SK-N-MC (cell line): ENCODE measurements around the gene RESF1.

Experiments
- DNase-seq: peaks from one replicate; pipeline ENCODE4 v3.0.0-alpha.2; 2011; ENCODE audit warnings: low read depth, low spot score
- H3K27ac ChIP-seq: fragments of 200-600 bp; sonication (generic); 2 replicates; pipeline ENCODE4 v1.5.1; 2016; ENCODE audit warnings: mixed run types
- H3K36me3 ChIP-seq: fragments of 200-600 bp; sonication (generic); 2 replicates; pipeline ENCODE4 v1.6.1; 2017; ENCODE audit warnings: antibody characterized with exemption, low read length, mixed read lengths; ENCODE audit not compliant: insufficient read depth
- H3K4me3 ChIP-seq: fragments of 200-600 bp; sonication (generic); 2 replicates; pipeline ENCODE4 v1.5.1; 2016
- H3K9ac ChIP-seq: fragments of 200-600 bp; sonication (generic); 2 replicates; pipeline ENCODE4 v1.8.0; 2017; ENCODE audit warnings: mixed run types, mixed read lengths; ENCODE audit not compliant: insufficient read length
- H3K9me3 ChIP-seq: fragments of 200-600 bp; sonication (generic); 2 replicates; pipeline ENCODE4 v1.6.1; 2017; ENCODE audit warnings: low read depth, mild to moderate bottlenecking, antibody characterized with exemption, low read length, moderate library complexity, mixed read lengths
- EZH2 ChIP-seq: fragments of 200-600 bp; sonication (generic); IDR thresholded peaks from one replicate; pipeline ENCODE4 v1.6.1; 2017; ENCODE audit warnings: antibody characterized with exemption
- FOXP2 ChIP-seq: optimal IDR thresholded peaks from 2 replicates; pipeline ENCODE3; 2011; ENCODE audit warnings: mild to moderate bottlenecking, moderate library complexity; ENCODE audit not compliant: insufficient read depth; ENCODE audit errors: extremely low read length, control extremely low read depth
- POLR2AphosphoS5 ChIP-seq: IDR thresholded peaks from 2 replicates; pipeline ENCODE4 v1.6.1; 2012; ENCODE audit warnings: mild to moderate bottlenecking, low read depth, low read length, borderline replicate concordance

The RESF1 gene

DNA sequence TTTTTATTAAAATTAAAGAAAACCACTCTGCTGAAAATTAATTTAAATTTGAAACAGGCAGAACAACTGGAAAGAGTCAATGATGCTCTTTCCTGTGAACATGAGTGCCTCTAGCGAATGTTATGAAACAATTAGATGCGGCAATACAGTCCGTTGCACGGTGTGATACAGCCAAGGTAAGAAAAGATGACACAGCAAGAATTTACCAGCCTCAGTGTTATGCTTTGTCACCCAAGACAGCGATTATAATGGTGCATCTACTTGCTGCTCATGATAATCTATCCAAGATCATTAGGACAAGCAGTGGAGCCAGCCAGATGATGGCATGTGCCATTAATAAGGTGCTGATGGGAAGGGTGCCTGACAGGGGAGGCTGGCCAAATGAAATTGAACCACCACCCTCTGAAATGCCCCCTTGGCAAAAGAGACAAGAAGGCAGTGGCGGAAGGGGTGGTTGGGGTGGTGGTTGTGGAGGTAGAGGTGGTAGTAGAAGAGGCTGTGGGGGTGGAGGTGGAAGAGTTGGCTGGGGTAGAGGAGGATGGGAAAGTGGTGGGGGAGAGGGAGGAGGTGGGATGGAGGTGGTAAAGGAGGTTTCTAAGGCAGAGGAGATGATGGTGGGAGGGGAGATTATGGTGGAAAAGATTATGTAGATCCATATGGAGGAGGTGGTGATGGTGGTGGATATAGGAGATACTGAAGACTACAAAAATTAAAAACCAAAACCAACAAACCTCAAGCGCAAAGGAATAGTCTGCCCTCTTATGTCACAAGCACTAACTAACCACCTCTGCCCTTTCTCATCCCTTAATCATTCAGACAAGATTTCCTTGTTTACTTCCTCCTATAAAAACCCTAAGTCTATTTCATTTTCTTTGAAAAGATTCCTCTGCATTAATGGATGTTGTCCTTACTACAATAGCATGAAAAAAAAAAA is 4.0 kb upstream of the RESF1 start:
- Histone ChIP-seq H3K4me3 (no peak overlapping the region), H3K27ac (no peak overlapping the region), H3K36me3 (no peaks in the 10 kb centered on the region), H3K9ac (no peak overlapping the region), H3K9me3 (no peaks in the 10 kb centered on the region)
- DNase-seq = no peak
- TF ChIP-seq POLR2AphosphoS5 (no peak), FOXP2 (no peak), EZH2 (no peak)

DNA sequence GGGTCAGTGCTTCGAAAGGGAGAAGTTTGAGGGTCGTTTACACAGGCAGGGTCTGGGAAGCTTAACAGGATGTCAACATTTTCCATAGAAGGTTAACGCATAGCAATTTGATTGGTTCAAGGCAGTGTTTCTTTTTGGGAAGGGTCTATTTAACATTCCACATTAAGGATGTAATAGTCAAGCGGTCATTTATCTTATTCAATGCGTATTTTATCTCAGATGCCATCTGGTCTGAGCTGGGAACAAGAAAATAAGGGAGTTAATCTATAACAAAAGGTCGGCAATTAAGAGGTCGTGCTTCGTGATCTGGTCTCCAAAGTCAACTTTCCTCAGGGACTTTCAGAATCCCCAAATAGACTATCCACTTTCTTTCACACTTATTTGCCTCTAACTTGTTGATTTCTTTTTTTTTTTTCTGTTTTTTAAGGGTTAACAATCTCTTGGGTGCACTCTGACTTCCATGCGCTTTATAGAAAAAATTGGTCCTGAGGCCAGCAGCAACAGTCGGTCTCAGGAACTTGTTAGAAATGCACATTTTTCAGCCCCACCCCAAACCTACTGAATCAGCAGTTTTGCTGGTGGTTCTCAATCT is 550 bp upstream of the RESF1 start:
- peak overlapping the region; percentile 78 for H3K9ac ChIP-seq
- peak overlapping the region; percentile 80; the same call in 1 of the 2 replicates for H3K27ac ChIP-seq
- no peaks in the 10 kb centered on the region for H3K9me3 ChIP-seq
- peak overlapping the region; percentile 99 for H3K4me3 ChIP-seq
- DNase-seq = no peak
- TF ChIP-seq POLR2AphosphoS5 (no peak), EZH2 (no peak), FOXP2 (no peak)
- peaks cover 19% of the 10 kb centered on the region for H3K36me3 ChIP-seq

DNA sequence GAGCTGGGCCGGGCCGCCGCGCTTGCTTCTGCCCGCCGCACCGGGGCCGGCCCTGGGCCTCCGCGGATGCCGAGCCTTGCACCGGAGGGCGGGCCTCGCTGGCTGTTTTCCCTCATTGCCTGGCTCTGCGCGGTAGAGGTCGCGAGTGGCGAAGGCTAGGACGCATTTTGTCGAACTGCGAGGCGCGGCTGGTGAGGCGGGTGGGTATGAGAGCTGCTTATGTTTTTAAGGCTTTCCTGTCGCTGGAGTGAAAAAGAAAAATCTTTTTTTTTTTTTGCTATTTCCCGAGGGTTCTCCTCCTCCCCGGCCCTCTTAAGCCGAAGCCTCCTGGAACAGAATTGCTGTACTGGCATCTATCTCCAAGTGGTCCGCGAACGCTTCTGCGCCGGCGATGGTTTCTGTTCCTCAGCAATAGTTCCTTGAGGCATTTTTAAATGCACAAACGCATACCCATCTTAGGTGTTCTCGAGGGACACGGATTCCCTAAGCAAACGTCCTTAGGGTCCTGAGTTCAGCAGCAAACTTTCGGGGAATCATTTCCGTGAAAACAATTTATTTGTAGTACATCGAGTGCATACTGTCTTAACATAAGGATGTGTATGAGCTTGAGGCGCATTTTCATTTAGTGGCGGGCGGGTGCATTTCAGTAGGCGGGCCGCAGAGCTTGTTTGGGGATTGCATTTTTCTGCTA is 631 bp downstream of the RESF1 start:
- no peaks in the 10 kb centered on the region for H3K9me3 ChIP-seq
- peak overlapping the region; percentile 78 for H3K9ac ChIP-seq
- H3K27ac ChIP-seq = peak overlapping the region; percentile 67; the same call in 1 of the 2 replicates
- peaks cover 31% of the 10 kb centered on the region for H3K36me3 ChIP-seq
- peak overlapping the region; percentile 99 for H3K4me3 ChIP-seq
- no peak for TF ChIP-seq EZH2
- TF ChIP-seq FOXP2 = no peak
- no peak for TF ChIP-seq POLR2AphosphoS5
- DNase-seq = peak; percentile 24

DNA sequence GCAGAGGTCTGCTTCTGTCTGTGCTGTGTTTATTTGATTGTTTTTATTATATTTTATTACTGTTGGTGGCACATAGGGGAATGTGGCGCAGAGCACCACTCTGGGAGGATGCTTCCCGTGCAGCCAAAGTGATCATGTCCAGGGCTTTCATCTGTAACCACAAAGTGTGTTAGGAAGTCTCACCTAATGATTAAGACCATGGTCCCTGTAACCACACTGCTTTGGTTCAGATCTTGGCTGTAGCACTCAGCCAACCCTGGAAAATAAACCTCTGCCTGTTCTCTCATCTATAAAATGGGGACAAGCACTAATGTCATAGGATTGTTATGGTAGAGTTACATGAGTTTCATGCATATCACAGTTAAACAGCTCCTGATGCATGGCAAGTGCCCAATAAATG is 1.9 kb downstream of the RESF1 start:
- Histone ChIP-seq H3K9ac (no peak overlapping the region), H3K4me3 (peak overlapping the region; percentile 99)

DNA sequence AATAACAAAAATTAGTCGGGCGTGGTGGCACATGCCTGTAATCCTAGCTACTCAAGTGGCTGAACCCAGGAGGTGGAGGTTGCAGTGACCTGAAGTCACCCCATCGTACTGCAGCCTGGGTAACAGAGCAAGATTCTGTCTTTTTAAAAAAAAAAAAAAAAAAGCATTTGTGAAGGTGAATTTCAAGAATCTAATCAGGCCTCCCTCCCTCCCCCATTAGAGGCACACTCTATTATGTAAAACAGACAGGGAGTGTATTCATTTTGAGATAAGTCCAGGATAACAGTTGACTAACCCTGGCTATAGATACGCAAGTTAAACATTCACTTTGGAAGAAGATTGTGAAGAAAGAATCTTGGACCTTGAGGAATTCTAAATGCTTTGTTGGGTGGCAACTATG is 2.9 kb downstream of the RESF1 start:
- peaks cover 34% of the 10 kb centered on the region for H3K36me3 ChIP-seq

More for the DNA sequence above, 1.9 kb downstream of the RESF1 start:
- no peak overlapping the region for H3K27ac ChIP-seq
- no peaks in the 10 kb centered on the region for H3K9me3 ChIP-seq
- TF ChIP-seq FOXP2 (no peak), EZH2 (no peak), POLR2AphosphoS5 (no peak)
- DNase-seq = no peak
- H3K36me3 ChIP-seq = peaks cover 34% of the 10 kb centered on the region

DNA sequence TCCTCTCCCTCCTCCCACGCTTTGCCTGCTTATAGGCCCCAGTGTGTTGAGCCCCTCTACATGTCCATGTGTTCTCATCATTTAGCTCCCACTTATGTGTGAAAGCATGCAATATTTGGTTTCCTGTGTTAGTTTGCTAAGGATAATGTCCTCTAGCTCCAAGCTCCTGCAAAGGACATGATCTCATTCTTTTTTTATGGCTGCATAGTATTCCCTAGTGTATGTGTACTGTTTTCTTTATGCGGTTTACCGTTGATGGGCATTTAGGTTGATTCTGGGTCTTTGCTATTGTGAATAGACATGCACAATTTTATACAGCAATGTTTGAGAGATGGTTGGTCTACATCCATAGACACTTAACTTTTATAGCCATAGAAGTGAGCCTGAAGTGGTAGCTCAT is 5.1 kb downstream of the RESF1 start:
- TF ChIP-seq POLR2AphosphoS5 (no peak), FOXP2 (no peak), EZH2 (no peak)
- no peak overlapping the region for H3K27ac ChIP-seq
- H3K4me3 ChIP-seq = no peak overlapping the region
- H3K36me3 ChIP-seq = peaks cover 35% of the 10 kb centered on the region
- no peak overlapping the region for H3K9ac ChIP-seq
- no peaks in the 10 kb centered on the region for H3K9me3 ChIP-seq
- no peak for DNase-seq

More for the DNA sequence above, 2.9 kb downstream of the RESF1 start:
- no peak overlapping the region for H3K27ac ChIP-seq
- TF ChIP-seq POLR2AphosphoS5 (no peak), FOXP2 (no peak), EZH2 (no peak)
- no peak overlapping the region for H3K9ac ChIP-seq
- DNase-seq = no peak
- H3K4me3 ChIP-seq = no peak overlapping the region
- H3K9me3 ChIP-seq = no peaks in the 10 kb centered on the region

DNA sequence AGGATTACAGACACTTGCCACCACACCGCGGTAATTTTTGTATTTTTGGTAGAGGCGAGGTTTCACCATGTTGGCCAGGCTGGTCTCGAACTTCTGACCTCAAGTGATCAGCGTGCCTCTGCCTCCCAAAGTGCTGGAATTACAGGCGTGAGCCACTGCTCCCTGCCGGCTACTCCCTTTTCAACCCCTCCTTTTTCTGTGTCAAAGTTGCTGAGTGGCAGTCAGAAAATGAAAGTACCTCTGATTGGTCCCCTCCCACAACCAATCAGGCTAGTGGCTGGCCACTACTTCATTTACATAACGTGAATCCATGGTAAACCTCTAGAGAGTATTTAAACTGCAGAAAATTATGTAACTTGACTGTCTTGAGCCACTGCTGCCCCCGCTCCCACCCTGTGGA is 5.9 kb downstream of the RESF1 start:
- Histone ChIP-seq H3K36me3 (peaks cover 42% of the 10 kb centered on the region), H3K27ac (no peak overlapping the region), H3K9ac (no peak overlapping the region), H3K4me3 (no peak overlapping the region), H3K9me3 (no peaks in the 10 kb centered on the region)
- no peak for DNase-seq
- TF ChIP-seq EZH2 (no peak), FOXP2 (no peak), POLR2AphosphoS5 (no peak)

GRCh38 chr12:31966558-31967205 is 7.5 kb downstream of the RESF1 start:
- TF ChIP-seq POLR2AphosphoS5 (no peak), FOXP2 (no peak), EZH2 (no peak)
- DNase-seq = no peak
- H3K9ac ChIP-seq = no peak overlapping the region

More at GRCh38 chr12:31966558-31967205, 7.5 kb downstream of the RESF1 start:
- peaks cover 53% of the 10 kb centered on the region for H3K36me3 ChIP-seq
- H3K4me3 ChIP-seq = no peak overlapping the region
- H3K9me3 ChIP-seq = no peaks in the 10 kb centered on the region
- H3K27ac ChIP-seq = no peak overlapping the region
